HG02759 (cell line): ENCODE results near the gene TTR.

Experiments used
- ATAC-seq: cut with Tn5 transposase; IDR thresholded peaks from one replicate; pipeline ENCODE4 v1.9.1; 2021; ENCODE audit warnings: mild to moderate bottlenecking, moderate library complexity; ENCODE audit not compliant: unreplicated experiment

The TTR gene

DNA sequence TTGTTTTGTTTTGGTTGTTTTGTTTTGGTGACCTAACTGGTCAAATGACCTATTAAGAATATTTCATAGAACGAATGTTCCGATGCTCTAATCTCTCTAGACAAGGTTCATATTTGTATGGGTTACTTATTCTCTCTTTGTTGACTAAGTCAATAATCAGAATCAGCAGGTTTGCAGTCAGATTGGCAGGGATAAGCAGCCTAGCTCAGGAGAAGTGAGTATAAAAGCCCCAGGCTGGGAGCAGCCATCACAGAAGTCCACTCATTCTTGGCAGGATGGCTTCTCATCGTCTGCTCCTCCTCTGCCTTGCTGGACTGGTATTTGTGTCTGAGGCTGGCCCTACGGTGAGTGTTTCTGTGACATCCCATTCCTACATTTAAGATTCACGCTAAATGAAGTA is at the start of gene TTR:
TSS of gene TTR (plus strand) at position 250 of the 400 bp plus-strand sequence. CDS start at position 276, 26 bp downstream.
- no peak for ATAC-seq

GRCh38 chr18:31546476-31546875 is 45.2 kb upstream of the TTR start:
- no peak for ATAC-seq

- ATAC-seq: no peak
These were observed 42.8 kb upstream of the TTR start for GRCh38 chr18:31548853-31549252.

- no peak for ATAC-seq
These were observed 42.3 kb upstream of the TTR start for GRCh38 chr18:31549416-31549815.

DNA sequence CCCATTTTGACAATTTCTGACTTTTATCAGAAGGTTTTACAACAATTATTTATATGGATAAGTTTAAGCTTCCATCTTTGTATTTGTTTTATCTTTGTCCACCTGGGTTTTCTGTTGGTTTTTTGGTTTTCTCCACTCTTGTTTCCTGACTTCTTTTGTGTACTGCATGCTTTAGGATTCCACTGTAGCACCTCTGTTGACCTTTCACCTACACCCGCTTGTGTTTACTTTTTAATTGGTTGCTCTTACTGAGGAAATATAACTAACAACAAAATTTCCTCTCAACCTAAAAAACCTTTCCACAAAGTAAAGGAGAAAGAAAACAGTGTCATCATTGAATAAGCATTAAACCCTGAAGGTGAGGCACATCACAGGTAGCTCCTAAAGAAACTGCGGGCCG is 39.8 kb upstream of the TTR start:
- ATAC-seq: no peak

- no peak for ATAC-seq
These were observed 37.9 kb upstream of the TTR start for GRCh38 chr18:31553800-31554199.

- no peak for ATAC-seq
These were observed 36.9 kb upstream of the TTR start for GRCh38 chr18:31554776-31555175.

GRCh38 chr18:31555971-31556747 is 35.5 kb upstream of the TTR start:
- ATAC-seq: peak; percentile 76

DNA sequence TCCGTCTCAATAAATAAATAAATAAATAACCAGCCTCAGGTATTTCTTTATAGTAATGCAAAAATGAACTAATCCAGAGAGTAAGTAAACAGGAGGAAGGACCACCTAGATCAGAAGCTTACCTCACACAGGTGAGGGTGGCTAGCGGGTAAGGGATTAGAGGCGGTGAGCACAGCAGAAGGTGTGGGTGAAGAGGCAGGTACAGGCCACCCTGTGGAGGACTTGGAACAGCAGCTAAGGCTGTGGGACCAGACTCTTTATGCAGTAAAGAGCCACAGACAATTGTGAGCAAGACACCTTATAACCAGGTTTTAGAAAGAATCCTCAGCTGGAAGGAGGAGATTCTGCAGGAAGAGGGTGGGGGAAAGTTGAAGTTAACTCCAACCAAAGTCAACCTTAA is 34.2 kb upstream of the TTR start:
- ATAC-seq: no peak

- no peak for ATAC-seq
These were observed 33.1 kb upstream of the TTR start for GRCh38 chr18:31558567-31558966.

- no peak for ATAC-seq
These were observed 29.0 kb upstream of the TTR start for GRCh38 chr18:31562726-31563125.

DNA sequence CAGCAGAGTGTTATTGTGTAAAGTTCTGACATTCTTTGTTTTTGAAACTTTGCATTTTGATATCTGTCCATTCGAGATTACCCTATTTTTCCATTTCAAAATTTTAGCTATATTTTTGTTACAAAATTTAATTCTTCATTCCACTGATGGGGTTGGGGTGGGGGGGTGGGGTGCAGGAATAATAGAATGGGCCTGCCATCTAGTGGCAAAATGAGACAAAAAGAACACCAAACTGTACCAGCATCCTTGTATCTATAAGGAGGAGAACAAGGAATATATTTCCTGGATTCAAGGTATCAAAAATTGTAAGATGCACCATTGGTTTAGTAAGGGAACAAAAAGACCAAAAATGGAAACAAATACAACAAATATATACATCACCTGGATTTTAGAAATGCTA is 27.9 kb upstream of the TTR start:
- ATAC-seq: no peak

DNA sequence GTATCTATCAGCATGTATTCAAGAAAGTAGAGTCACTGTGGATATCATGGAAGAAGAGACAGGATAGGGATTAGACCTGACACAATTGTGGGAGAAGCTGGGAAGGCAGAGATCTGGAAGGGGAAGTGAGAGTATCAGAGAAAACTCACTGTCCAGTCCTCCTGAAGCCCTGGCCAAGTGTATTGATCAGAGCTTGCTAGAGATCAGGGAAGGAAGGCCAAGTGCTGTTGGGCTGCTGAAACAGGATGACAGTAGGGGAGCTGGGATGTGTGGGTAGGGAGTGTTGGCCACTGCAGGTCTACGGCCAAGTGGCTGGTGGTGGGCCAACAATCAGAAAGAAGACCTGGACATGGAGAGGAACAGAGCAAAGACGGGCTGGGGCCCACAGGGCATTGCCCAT is 26.3 kb upstream of the TTR start:
- no peak for ATAC-seq

DNA sequence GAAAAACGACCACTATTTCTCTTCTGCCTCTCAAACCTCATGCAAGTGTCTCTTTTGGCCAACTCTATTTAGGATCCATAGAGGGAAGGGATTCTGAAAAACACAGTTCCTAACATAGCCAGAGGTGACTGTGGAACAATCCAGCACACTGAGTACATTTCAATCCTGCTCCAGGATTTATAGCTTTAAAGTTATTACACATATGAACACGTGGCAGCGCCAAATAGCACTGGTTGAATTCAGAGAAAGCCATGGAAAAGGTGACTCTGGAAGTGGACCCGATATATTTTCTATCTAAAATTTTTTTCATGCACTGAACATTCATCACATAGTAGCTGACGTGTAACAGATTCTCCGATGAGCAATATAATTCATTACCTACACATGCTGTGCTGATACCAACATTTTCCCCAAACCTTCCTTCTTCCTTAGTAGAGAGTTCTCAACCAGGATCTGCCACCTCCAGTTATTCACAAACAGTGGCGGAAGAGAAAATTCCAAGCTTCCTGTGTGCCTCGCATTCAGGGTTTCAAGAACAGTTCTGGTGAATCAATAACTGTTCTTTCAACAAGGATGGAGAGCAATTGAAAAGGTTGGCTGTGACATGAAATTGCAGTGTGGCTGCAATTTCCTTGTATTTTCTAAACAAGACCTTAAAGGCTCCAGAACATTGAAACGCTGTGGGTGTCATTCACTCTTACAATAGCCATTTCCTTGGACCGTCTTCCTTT is 25.7 kb upstream of the TTR start:
- no peak for ATAC-seq

GRCh38 chr18:31566576-31567306 is 24.9 kb upstream of the TTR start:
- ATAC-seq: no peak

- no peak for ATAC-seq
These were observed 19.3 kb upstream of the TTR start for GRCh38 chr18:31572368-31572767.

- ATAC-seq: no peak
These were observed 18.6 kb upstream of the TTR start for GRCh38 chr18:31573051-31573450.

DNA sequence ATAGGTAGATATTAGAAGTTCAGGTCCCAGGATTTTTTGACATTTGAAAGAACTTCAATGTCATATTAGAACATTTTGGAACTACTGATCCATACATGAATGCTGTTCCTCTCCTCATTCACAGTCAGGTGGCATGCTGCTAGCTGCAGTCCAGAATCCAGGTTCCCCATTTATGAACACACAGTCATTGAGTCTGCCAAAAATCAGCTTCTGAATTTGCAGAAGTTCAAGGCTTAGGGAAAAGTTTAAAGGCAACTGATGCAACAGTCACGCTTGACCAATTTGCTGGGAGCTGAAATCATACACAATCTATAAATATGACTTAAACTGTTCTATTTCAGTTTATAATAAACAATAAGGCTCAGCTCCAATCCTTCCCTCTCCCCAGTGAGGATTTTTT is 17.3 kb upstream of the TTR start:
- ATAC-seq: no peak

DNA sequence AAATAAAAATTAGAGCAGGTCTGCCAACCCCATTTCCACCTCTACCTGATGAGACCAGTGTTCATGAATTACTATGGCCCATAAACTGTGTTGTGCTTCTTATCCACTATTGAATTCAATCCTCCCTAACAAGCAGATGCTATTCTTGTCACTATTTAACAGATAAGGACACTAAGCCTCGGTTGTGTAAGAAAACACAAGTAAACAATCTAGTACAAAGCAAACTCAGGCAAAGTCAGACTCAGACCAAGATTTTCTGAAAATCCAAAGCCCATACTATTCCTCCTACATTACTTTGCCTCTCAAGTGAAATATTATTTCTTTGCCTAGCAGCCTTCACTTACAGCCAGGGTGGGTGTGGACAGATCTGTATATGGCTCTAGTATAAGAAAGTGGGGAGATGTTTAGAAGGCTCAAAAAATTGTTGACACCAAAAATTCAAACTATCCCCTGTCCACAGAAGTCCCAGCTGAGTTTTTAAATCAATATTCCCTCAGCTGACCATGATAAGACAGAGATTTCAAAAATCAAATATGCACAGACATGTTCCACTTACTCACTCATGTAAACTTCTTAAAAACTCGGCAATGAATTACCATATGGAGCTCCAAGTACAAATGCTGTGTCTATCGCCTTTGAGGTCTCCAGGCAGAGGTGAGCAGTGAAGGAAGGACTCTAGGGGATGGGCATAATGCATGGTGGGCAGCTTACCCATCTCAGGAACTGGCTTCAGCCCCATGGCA is 16.0 kb upstream of the TTR start:
- ATAC-seq: no peak

DNA sequence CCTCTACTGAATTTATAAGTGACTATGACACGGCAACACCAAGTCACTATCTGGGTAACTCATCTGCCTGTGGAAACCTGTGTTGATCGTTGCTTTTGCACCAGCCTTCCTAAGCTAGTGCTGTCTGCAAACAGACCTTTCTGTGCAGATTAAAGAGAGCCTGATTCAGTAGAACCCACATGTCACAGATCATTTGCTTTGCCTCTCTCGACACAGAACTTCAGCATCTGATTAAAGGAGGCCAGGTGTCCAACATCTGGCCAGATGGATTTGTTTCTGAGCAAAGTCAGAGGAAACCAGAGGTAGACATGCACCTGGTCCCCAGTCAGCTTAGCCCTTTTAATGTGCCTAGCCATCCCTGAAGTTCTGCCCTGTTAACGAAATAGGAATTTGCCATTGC is 15.0 kb upstream of the TTR start:
- peak; percentile 71 for ATAC-seq

DNA sequence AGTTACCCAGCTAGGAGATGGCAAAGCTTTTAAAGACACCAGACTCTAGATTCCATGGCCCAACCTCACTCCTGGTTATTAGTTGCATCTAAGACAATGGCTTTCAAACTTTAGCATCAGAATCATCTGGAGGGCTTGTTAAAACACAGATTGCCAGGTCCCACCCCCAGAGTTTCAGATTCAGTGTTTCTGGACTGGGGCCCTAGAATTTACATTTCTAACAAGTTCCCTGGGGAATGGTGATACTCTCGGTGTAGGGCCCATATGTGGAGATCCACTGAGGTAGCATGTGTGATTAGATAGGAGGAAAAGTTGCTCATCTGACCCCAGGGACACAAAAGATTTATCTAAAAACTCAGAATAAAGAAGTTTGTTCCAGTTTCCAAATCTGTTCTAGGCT is 14.5 kb upstream of the TTR start:
- peak; percentile 68 for ATAC-seq
